Measurements from ENCODE around the gene RAB6D.
"Not testable (repeated sequence)": the region's sequence is repeated elsewhere in the genome, so short reads cannot be mapped to it uniquely, and the experiment has no call there.

The RAB6D gene

DNA sequence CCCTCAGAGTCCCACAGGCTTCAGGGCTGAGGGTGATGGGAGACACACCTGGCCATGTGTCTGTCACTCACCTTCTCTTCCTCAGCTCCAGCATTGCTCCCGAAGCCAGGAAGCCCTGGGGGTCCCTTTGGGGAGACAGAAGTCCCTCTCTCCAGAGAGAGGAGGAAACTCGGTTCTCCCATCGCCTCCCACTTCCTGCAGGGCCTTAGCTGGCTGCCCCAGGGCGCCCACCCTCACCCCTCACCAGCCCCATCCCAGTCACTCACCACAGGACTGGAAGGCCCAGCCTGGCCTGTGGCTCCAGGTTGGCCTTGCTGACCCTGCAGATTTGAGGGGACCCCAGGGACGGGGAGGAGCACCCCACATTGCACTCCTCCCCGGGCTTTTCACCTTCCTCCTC is 2.7 kb upstream of the RAB6D start:
- no peak for DNase-seq (ENCODE audit: low read depth in 4 of 4, low spot score in 1 of 4)

GRCh38 chr2:131365452-131365851 is 1.5 kb upstream of the RAB6D start:
- DNase-seq (ENCODE audit: low read depth in 4 of 4, low spot score in 1 of 4): no peak

DNA sequence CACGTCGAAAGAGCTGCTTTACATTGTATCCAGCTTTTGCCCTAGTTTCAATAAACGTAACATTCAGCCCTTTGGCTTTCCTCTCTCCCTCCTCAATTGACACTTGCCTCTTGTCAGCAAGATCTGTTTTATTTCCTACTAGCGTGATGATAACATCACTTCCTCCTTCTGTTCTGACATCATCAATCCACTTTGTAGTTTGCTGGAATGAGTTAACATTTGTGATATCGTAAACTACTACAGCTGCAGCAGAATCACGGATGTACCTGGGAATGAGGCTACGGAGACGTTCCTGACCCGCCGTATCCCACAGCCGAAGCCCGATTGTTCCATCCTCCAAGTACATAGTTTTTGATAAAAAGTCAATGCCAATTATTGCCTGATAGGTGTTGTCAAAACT is 755 bp downstream of the RAB6D start:
- not testable (repeated sequence) for DNase-seq (ENCODE audit: low read depth in 4 of 4, low spot score in 1 of 4)

GRCh38 chr2:131361773-131362172 is 2.2 kb downstream of the RAB6D start:
- not testable (repeated sequence) for DNase-seq (ENCODE audit: low read depth in 4 of 4, low spot score in 1 of 4)

DNA sequence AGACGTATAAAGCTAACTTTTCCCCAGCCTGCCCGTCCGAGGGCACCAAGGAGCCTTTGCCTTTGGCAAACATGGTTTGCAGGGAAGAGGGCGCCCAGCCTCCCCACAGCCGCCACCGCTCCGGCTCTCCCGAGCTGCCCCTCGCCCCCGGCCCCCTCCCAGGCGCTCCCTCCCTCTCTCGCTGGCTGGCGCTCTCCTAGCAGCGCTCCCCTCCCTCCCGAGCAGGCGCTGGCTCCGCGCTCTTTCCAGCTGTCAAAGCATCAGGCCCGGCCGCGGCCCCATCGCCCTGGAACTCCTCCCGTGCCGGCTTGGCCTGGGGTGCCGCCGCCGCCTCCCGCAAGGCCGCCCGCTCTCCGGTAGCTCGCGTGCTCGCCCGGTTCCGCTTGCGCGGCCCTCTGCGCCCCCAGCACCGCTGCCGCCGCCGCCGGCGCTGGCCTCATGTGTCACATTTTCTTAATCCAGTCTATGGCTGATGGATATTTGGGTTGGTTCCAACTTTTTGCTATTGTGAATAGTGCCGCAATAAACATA is 10.7 kb downstream of the RAB6D start:
- DNase-seq (ENCODE audit: low read depth in 4 of 4, low spot score in 1 of 4): not testable (repeated sequence)

DNA sequence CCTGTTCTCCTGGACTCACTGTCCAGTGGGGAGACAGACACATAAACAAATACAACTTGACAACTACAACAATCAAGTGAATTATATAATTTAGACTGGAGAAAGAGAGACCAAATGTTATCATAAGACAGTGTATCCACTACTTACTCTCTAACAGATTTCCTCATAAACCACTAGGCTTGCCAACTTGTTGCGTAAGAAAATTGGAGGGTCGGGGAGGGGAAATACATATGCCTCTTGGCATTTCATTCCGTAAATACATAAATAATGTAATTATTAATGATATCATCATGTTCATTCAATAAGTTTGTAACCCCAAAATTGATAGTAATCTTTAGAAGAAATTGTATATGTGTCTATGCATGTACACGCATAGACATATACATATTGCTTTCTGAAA is 14.9 kb downstream of the RAB6D start:
- DNase-seq (ENCODE audit: low read depth in 4 of 4, low spot score in 1 of 4): no peak

GRCh38 chr2:131347035-131347434 is 16.9 kb downstream of the RAB6D start:
- not testable (repeated sequence) for DNase-seq (ENCODE audit: low read depth in 4 of 4, low spot score in 1 of 4)

DNA sequence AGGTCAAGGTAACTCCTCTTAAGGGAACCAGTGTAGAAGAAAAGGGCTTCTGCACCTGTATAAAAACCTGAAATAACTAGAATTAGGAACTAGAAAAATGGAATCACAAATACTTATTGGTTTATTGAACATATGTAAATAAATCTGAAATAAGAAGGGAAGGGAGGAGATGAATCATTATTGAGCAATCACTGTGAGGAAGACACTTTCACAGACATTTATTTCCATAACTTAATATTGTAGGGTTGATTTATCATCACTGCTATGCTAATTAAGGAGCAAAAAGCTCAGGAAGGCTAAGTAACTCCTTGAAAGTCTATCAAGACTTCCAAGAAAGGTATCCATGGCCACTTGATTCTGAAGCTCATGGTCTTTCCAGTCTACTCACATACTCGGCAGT is 24.7 kb downstream of the RAB6D start:
- not testable (repeated sequence) for DNase-seq (ENCODE audit: low read depth in 4 of 4, low spot score in 1 of 4)

DNA sequence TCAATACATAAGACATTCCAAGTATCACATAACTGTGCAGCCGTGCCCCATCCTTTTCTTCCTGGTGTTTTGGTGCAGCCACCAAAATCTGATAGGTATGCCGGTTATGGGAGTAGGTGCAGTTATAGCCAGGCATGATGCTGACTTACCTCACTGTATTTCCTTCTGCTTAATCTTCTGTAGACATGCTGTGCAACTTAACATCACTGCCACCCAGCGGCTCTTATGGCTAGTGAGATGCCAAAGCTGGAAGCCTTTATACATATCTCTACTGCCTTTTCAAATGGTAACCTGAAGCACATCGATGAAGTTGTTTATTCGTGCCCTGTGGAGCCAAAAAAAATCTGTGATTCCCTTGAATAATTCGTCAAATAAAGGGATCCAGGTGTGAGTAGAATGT is 28.6 kb downstream of the RAB6D start:
- not testable (repeated sequence) for DNase-seq (ENCODE audit: low read depth in 4 of 4, low spot score in 1 of 4)

- DNase-seq (ENCODE audit: low read depth in 4 of 4, low spot score in 1 of 4): not testable (repeated sequence)
These were observed 31.3 kb downstream of the RAB6D start for GRCh38 chr2:131332709-131333108.

- DNase-seq (ENCODE audit: low read depth in 4 of 4, low spot score in 1 of 4): peak in 1 of 4 experiments; percentile 0
These were observed 33.0 kb downstream of the RAB6D start for GRCh38 chr2:131331000-131331399.

DNA sequence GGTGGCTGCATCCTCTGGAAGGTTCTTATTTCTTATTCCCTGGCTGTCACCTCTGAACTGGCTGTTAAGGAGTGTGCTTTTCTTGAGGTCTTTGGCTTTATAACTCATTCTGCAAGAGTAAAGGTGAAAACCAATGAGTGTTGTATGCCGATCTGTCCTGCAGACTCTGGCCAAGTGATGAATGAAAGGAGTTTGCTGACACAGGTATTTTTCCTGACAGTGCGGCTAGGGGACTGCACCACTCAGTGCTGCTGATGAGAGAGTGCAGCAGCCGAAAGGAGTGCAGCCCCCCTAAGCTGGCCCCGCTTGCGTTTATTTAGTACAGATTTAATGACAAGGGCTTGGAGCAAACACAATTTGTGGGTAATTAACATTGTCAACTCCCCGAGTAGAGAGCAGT is 41.8 kb downstream of the RAB6D start:
- DNase-seq (ENCODE audit: low read depth in 4 of 4, low spot score in 1 of 4): no peak

DNA sequence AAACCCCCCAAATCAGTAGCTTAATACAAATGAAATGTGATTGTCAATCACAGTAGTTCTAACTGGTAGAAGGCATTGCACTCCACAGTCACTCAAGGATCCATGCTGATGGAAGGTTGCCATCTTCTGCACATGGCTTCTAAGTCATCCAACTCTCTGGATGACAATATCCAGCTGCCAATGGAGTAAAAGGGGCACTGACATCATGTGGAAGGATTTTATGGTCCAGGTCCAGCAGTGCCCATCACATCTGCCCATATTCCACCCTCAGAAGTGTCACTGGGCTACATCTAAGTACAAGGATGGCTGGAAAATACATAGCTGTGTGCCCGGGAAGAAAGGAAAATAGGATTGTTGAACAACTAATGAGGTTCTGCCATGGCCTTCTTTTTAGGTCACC is 42.6 kb downstream of the RAB6D start:
- DNase-seq (ENCODE audit: low read depth in 4 of 4, low spot score in 1 of 4): not testable (repeated sequence)

GRCh38 chr2:131311001-131311400 is 53.0 kb downstream of the RAB6D start:
- not testable (repeated sequence) for DNase-seq (ENCODE audit: low read depth in 4 of 4, low spot score in 1 of 4)

Measured in stimulated activated CD4-positive, alpha-beta T cell treated with anti-CD3 and anti-CD28 coated beads, Interleukin-1b, Interleukin-23, amount 100 ng/mL, for 24 hours (primary cell).